GM12878 (cell line): ENCODE results near the gene RND2. TPM values are rescaled to one million over a fixed set of nuclear protein-coding genes. Genes with fewer than 3 reads are reported as not detected.
A peak's percentile ranks its signal among the peaks of the same experiment; 100 is the strongest.

Source experiments
- ASH2L ChIP-seq: fragments of 300-600, 200-600 bp; sonication (generic); IDR thresholded peaks from 2 replicates; pipeline ENCODE4 v1.6.1; 2017; ENCODE audit warnings: low read depth, mild to moderate bottlenecking, borderline replicate concordance
- BHLHE40 ChIP-seq, 2 experiments: fragments of 450-650 bp in 1 of 2; IDR thresholded peaks; 2 replicates each; pipeline ENCODE4 v1.6.1; 2011 to 2017; ENCODE audit warnings: low read depth in 2 of 2, borderline replicate concordance in 1 of 2, improper control_type of control experiment in 1 of 2, low read length in 1 of 2, mild to moderate bottlenecking in 1 of 2
- CBX3 ChIP-seq: fragments of 200-600 bp; sonication (generic); IDR thresholded peaks from 2 replicates; pipeline ENCODE4 v1.6.1; 2016; ENCODE audit warnings: low read depth, borderline replicate concordance
- CHD1 ChIP-seq: IDR thresholded peaks from 2 replicates; pipeline ENCODE4 v1.6.1; 2012; ENCODE audit warnings: low read depth, low read length, improper control_type of control experiment
- ELK1 ChIP-seq: IDR thresholded peaks from 2 replicates; pipeline ENCODE4 v1.6.1; 2012; ENCODE audit warnings: low read depth, low read length, improper control_type of control experiment
- EZH2 ChIP-seq: IDR thresholded peaks from 2 replicates; pipeline ENCODE4 v1.6.1; 2012; ENCODE audit warnings: low read depth, mild to moderate bottlenecking, control low read depth, inconsistent platforms, low read length, borderline replicate concordance; ENCODE audit not compliant: control insufficient read depth
- HDAC6 ChIP-seq: fragments of 200-600 bp; sonication (generic); IDR thresholded peaks from one replicate; pipeline ENCODE4 v1.8.0; 2017; ENCODE audit warnings: antibody characterized with exemption; ENCODE audit not compliant: unreplicated experiment
- KLF5 ChIP-seq: fragments of 450-650 bp; IDR thresholded peaks from 2 replicates; pipeline ENCODE4 v1.6.1; 2014; ENCODE audit warnings: mild to moderate bottlenecking; ENCODE audit not compliant: partially characterized antibody
- MEF2A ChIP-seq: IDR thresholded peaks from 2 replicates; pipeline ENCODE4 v1.6.1; 2011; ENCODE audit warnings: low read depth, mild to moderate bottlenecking, low read length, moderate library complexity; ENCODE audit not compliant: insufficient read depth
- MTA2 ChIP-seq: fragments of 450-650 bp; IDR thresholded peaks from 2 replicates; pipeline ENCODE4 v1.6.1; 2016; ENCODE audit warnings: low read depth, mild to moderate bottlenecking, moderate library complexity
- MTA3 ChIP-seq: IDR thresholded peaks from 2 replicates; pipeline ENCODE4 v1.6.1; 2012; ENCODE audit warnings: low read length, inconsistent platforms, borderline replicate concordance
- NBN ChIP-seq: fragments of 450-650 bp; IDR thresholded peaks from 2 replicates; pipeline ENCODE4 v1.6.1; 2016
- NFYB ChIP-seq: IDR thresholded peaks from 2 replicates; pipeline ENCODE4 v1.6.1; 2011; ENCODE audit warnings: low read depth, mild to moderate bottlenecking, low read length, improper control_type of control experiment, moderate library complexity; ENCODE audit not compliant: insufficient read depth
- PBX3 ChIP-seq: IDR thresholded peaks from 2 replicates; pipeline ENCODE4 v1.6.1; 2011; ENCODE audit warnings: mild to moderate bottlenecking, low read depth, low read length, moderate library complexity; ENCODE audit not compliant: insufficient replicate concordance
- POLR2AphosphoS5 ChIP-seq: IDR thresholded peaks from 2 replicates; pipeline ENCODE4 v1.6.1; 2011; ENCODE audit warnings: mild to moderate bottlenecking, low read length, inconsistent platforms
- RBBP5 ChIP-seq: fragments of 200-600 bp; sonication (generic); conservative IDR thresholded peaks from 2 replicates; pipeline ENCODE4 v1.6.1; 2016
- SIX5 ChIP-seq: IDR thresholded peaks from 2 replicates; pipeline ENCODE4 v1.6.1; 2011; ENCODE audit warnings: mild to moderate bottlenecking, low read depth, low read length, moderate library complexity; ENCODE audit not compliant: severe bottlenecking
- SKIL ChIP-seq: fragments of 450-650 bp; IDR thresholded peaks from 2 replicates; pipeline ENCODE4 v1.6.1; 2017; ENCODE audit warnings: mild to moderate bottlenecking, low read depth, inconsistent platforms; ENCODE audit not compliant: poor library complexity, severe bottlenecking
- SMARCA5 ChIP-seq: fragments of 450-650 bp; IDR thresholded peaks from 2 replicates; pipeline ENCODE4 v1.6.1; 2017; ENCODE audit warnings: mild to moderate bottlenecking
- SP1 ChIP-seq: IDR thresholded peaks from one replicate; pipeline ENCODE4 v1.6.1; 2011; ENCODE audit warnings: low read depth, low read length
- SREBF1 ChIP-seq: IDR thresholded peaks from 2 replicates; pipeline ENCODE4 v1.6.1; 2012; ENCODE audit warnings: mild to moderate bottlenecking, low read length
- SRF ChIP-seq, 2 experiments: IDR thresholded peaks; 2 replicates each; pipeline ENCODE4 v1.6.1; 2011; ENCODE audit warnings: low read depth in 2 of 2, low read length in 2 of 2, mild to moderate bottlenecking in 1 of 2, moderate library complexity in 1 of 2
- TBL1XR1 ChIP-seq: IDR thresholded peaks from 2 replicates; pipeline ENCODE4 v1.6.1; 2012; ENCODE audit warnings: low read depth, low read length, improper control_type of control experiment
- ZNF217 ChIP-seq: fragments of 450-650 bp; IDR thresholded peaks from 2 replicates; pipeline ENCODE4 v1.6.1; 2017; ENCODE audit warnings: antibody characterized with exemption, mild to moderate bottlenecking
- ZNF24 ChIP-seq: fragments of 450-650 bp; IDR thresholded peaks from 2 replicates; pipeline ENCODE4 v1.6.1; 2017; ENCODE audit warnings: antibody characterized with exemption, mild to moderate bottlenecking
- polyA plus RNA-seq, 11 experiments: library from polyadenylated mRNA; depleted of rRNA in 4 of 11; unstranded in 6 of 11; stranded (reverse) in 5 of 11; fragments of >200 nt; fragmentation: Nextera tagmentation in 4 of 11; fragmentation: Illumina TruSeq in 1 of 11; extraction: Ambion mirVana in 4 of 11; extraction: Trizol in 1 of 11; gene quantifications; 1 replicate in 1 of 11; 2 replicates in 10 of 11; pipeline versions ENCODE4 v1.2.1 to v1.2.3, GENCODE V29; 2011 to 2016; ENCODE audit warnings: inconsistent platforms in 2 of 11, missing spikeins in 2 of 11, low read depth in 1 of 11
- total RNA-seq, 4 experiments: library from RNA; depleted of rRNA in 3 of 4; stranded (reverse); fragments of >200 nt in 3 of 4; fragmentation: Illumina TruSeq in 1 of 4; extraction: Trizol in 1 of 4; gene quantifications; 2 replicates each; pipeline versions ENCODE4 v1.2.1 to v1.2.3, GENCODE V29; 2013 to 2021

RND2 gene
- total and polyA plus RNA-seq, 10 of the 15 experiments (the other 5 are each of a cell fraction or from before 2014, with no cell fraction given): 0.01 to 0.05 (median 0.03) TPM; not detected in 6

DNA sequence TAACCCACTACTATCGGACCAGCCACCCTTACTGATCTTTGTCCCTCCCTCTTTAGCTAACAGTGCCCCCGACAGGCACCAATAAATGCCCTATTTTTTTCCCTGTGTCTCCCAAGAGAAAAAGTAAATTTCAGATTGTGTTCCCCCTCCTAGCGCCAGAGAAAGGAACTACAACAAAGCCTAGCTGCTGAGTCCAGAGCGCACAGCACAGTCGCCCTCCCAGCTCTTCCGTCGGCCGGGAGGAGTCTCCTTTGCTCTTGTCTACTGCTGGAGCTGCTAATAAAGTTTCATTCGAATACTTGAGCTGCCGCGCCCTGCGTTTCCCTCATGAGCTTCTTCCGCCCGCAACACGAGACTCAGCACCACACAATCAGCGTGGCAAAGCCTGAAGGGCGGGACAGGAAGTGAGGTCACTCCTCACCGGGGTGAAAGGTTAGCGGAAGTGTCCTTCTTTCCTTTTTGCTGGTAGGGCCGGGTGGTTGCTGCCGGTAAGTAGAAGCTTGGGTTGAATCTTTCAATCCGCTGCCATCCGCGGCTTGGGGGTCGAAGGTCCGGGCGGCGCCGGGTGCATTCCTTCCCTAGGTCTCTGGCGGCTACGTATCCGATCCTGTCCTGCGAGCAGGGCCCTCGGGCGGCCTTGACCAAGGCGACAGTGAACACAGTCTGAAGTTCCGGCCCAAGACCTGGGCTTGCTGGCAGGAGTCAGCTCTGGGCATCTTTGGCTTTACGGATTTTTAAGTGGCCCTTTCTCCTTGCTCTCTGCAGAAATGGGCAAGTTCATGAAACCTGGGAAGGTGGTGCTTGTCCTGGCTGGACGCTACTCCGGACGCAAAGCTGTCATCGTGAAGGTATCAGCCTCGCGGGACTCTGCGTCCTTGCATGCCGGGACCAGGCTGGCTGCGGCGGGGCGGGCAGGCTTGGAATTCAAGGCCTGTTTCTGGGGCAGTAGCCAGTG, 26.8 kb upstream of the RND2 start, which contains the start of gene RPL27 (continued):
- TF ChIP-seq SRF (IDR thresholded peaks at IDR 0.05; ENCODE audit: low read depth in 2 of 2, low read length in 2 of 2) (peak; percentile 35 to 59; a peak in 1 of 4 replicates), SMARCA5 (peak; percentile 55; the same call in 1 of the 2 replicates), EZH2 (no peak), MTA3 (peak; percentile 71; the same call in 1 of the 2 replicates), HDAC6 (no peak), BHLHE40 (IDR thresholded peaks at IDR 0.05; ENCODE audit: borderline replicate concordance in 1 of 2, low read depth in 2 of 2, low read length in 1 of 2) (peak; percentile 97 to 98), ZNF217 (no peak), TBL1XR1 (peak; percentile 83; the same call in 1 of the 2 replicates), NBN (peak; percentile 99), SP1 (peak; percentile 66), PBX3 (no peak), KLF5 (peak; percentile 91), NFYB (peak; percentile 67; the same call in 1 of the 2 replicates), POLR2AphosphoS5 (peak; percentile 99), SKIL (peak; percentile 91), SIX5 (peak; percentile 73), CHD1 (no peak), ELK1 (peak; percentile 87), SREBF1 (peak; percentile 77; the same call in 1 of the 2 replicates), ASH2L (0 out of 2 replicates have a peak, but pooled peaks have one; percentile 75), CBX3 (no peak), ZNF24 (no peak; the same call in 1 of the 2 replicates), RBBP5 (peak; percentile 97; the same call in 1 of the 2 replicates), MTA2 (peak; percentile 91), MEF2A (peak; percentile 69; the same call in 1 of the 2 replicates)
